ENCODE results near the gene GC. TPM values are rescaled to one million over a fixed set of nuclear protein-coding genes. Genes with fewer than 3 reads are reported as not detected.
"Not testable (repeated sequence)": the region's sequence is repeated elsewhere in the genome, so short reads cannot be mapped to it uniquely, and the experiment has no call there.

Gene GC
- total and polyA plus RNA-seq, 7 donors, result not detected

DNA sequence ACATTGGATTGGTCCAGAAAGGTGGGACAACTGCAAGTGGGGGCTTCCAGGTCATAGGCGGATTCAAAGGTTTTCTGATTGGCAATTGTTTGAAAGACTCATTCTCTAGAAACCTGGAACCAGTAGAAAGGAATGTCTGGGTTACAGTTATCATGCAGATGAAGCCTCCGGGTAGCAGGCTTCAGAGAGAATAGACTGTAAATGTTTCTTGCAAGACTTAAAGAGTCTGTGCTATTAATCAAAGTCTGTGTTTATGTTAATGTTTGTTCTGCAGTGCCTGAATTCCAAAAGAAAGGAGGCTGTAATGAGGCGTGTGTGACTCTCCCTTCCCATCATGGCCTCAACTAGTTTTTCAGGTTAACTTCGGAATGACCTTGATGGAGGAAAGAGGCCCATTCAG, 43.9 kb upstream of the GC start:
- intact Hi-C loops (cut with DNase I), result no loop called here
- no peak for TF ChIP-seq EP300 (IDR thresholded peaks at IDR 0.05)
- TF ChIP-seq POLR2AphosphoS5 (IDR thresholded peaks at IDR 0.05), result no peak
- no peak for TF ChIP-seq POLR2A (IDR thresholded peaks at IDR 0.05)
- TF ChIP-seq CTCF (IDR thresholded peaks at IDR 0.05), result no peak
- Histone ChIP-seq H3K4me1 (no peaks in the 10 kb centered on the region), H3K4me3 (no peak overlapping the region), H3K27me3 (no peaks in the 10 kb centered on the region), H3K9me3 (no peaks in the 10 kb centered on the region), H3K36me3 (no peaks in the 10 kb centered on the region), H3K27ac (no peak overlapping the region)
- DNase-seq, result no peak
- WGBS, 2 donors, result 71 to 82% methylated on average over 4 of the region's 4 CpGs

DNA sequence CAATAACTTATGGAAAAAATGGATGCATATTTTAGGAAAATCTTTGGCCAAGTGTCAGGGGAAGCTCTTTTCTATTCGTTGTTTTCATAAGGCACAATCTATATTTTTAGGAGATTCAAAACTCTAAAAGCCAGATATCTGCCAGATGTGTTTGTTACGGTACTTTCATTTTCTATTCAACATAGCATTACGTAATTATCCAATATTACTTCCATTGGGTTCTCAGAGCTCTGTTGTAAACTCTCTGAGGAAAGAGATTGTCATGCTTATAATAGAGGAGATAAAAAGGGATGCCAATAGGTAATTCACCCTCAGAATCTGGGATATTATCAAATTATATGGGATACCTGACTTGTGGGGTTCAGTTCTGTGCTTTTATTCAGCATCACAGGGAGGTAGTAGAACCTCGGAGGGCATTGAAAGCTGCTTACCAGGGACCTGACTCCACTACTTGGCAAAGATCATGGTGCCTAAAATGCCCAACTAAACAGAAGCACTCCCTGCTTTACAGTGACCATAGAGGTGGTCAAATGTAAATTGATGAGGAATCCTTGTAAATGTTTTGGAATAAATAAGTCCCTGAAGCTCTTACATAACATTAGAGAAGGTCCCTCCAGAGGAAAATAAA, 32.9 kb upstream of the GC start:
- Histone ChIP-seq H3K4me1 (no peaks in the 10 kb centered on the region), H3K9me3 (no peaks in the 10 kb centered on the region), H3K27ac (no peak overlapping the region), H3K4me3 (no peak overlapping the region), H3K36me3 (no peaks in the 10 kb centered on the region), H3K27me3 (no peaks in the 10 kb centered on the region)
- DNase-seq, result no peak
- intact Hi-C loops (cut with DNase I), result no loop called here
- WGBS, 2 donors, result 80 to 85% methylated on average over 4 of the region's 4 CpGs
- no peak for TF ChIP-seq POLR2A (IDR thresholded peaks at IDR 0.05)
- no peak for TF ChIP-seq POLR2AphosphoS5 (IDR thresholded peaks at IDR 0.05)
- TF ChIP-seq CTCF (IDR thresholded peaks at IDR 0.05), result no peak
- no peak for TF ChIP-seq EP300 (IDR thresholded peaks at IDR 0.05)

GRCh38 chr4:71814433-71814832, 30.6 kb upstream of the GC start:
- H3K27ac ChIP-seq, result no peak overlapping the region
- WGBS, 2 donors, result 83 to 85% methylated on average over 2 of the region's 2 CpGs
- H3K9me3 ChIP-seq, result no peaks in the 10 kb centered on the region
- H3K27me3 ChIP-seq, result no peaks in the 10 kb centered on the region
- intact Hi-C loops (cut with DNase I), result no loop called here
- no peak for DNase-seq
- no peaks in the 10 kb centered on the region for H3K4me1 ChIP-seq
- TF ChIP-seq CTCF (IDR thresholded peaks at IDR 0.05) (no peak), POLR2AphosphoS5 (IDR thresholded peaks at IDR 0.05) (no peak), POLR2A (IDR thresholded peaks at IDR 0.05) (no peak), EP300 (IDR thresholded peaks at IDR 0.05) (no peak)
- H3K36me3 ChIP-seq, result no peaks in the 10 kb centered on the region
- H3K4me3 ChIP-seq, result no peak overlapping the region

GRCh38 chr4:71809805-71810204, 25.9 kb upstream of the GC start:
- H3K4me3 ChIP-seq; H3K27ac ChIP-seq; H3K27me3 ChIP-seq; intact Hi-C loops (cut with DNase I); H3K4me1 ChIP-seq; H3K36me3 ChIP-seq; H3K9me3 ChIP-seq; DNase-seq: not testable (repeated sequence)
- WGBS, 2 donors, result 32 to 92% methylated on average over 1 of the region's 1 CpG

DNA sequence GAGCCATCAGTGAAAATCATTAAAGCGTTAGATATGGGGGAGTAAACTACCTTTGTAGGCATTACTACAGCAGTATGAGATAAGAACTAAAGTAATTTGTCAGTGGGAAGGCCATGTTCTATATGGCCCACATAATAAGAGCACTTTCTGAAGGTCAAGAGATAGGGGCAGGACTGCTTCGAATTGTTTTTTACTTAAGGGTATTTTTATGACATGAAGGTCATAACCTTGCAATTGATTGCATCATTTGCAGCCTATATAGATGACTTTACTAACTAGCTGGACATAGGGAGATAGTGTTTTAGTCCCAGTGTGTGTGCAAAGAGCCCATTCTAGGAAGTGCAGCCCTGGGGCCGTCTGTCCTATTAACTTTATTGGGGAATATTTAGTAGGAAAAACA, 23.6 kb upstream of the GC start:
- DNase-seq, result no peak
- 53 to 64% methylated on average over 3 of the region's 3 CpGs for WGBS, 2 donors
- Histone ChIP-seq H3K4me3 (no peak overlapping the region), H3K27ac (no peak overlapping the region), H3K4me1 (no peaks in the 10 kb centered on the region), H3K36me3 (no peaks in the 10 kb centered on the region), H3K27me3 (no peaks in the 10 kb centered on the region), H3K9me3 (no peaks in the 10 kb centered on the region)
- TF ChIP-seq POLR2AphosphoS5 (IDR thresholded peaks at IDR 0.05) (no peak), EP300 (IDR thresholded peaks at IDR 0.05) (no peak), CTCF (IDR thresholded peaks at IDR 0.05) (no peak), POLR2A (IDR thresholded peaks at IDR 0.05) (no peak)
- intact Hi-C loops (cut with DNase I), result no loop called here

DNA sequence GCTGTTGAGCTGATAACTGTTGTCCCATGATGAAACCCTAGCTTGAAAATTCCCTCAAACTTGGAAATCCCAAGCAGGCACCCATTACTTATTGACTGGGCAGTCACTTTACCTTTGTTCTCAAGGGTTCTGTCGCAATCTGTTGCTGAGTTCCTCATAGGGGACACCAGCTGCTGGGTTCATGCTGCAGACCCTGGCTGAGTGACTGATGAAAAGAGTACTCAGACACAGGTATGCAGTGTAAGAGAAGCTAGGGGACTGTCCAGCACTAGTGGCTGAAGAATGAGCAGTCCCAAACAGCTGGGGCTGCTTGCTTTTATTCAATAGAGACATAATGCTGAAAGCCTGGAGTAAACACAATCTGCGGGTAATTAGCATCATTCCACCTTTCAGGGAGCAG, 21.4 kb upstream of the GC start:
- H3K9me3 ChIP-seq; H3K27me3 ChIP-seq; H3K4me3 ChIP-seq; DNase-seq; H3K27ac ChIP-seq; H3K36me3 ChIP-seq; H3K4me1 ChIP-seq; intact Hi-C loops (cut with DNase I): not testable (repeated sequence)
- WGBS, 2 donors, result 27 to 63% methylated on average over 2 of the region's 2 CpGs

DNA sequence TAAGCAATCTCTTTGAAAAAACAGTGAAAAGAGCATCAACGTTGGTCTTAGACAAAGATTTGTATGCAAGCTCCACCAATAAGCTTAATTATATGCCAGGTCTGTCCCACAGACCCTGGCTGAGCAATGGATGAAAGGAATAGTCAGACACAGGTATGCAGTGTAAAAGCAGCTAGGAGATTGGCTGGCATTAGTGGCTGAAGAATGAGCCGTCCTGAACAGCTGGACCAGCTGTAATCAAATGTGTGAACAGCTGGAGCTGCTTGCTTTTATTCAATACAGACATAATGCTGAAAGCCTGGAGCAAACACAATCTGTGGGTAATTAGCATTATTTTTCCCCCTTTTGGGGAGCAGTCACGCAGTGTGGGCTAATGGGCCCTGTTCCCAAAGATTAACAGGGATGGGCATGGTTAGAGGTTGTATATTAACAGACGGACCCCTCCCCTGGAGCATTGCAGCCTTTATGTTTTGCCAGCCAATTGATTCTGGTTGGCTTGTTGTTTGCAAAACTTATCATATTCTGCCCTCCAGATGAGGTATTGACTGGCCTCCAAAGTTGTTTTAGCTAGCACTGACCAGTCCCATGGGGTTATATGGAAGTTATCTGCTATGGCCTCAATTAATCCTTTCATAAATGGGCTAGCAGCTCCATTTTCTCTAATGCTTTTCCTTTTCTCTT, 20.3 kb upstream of the GC start:
- intact Hi-C loops (cut with DNase I); H3K4me3 ChIP-seq; H3K4me1 ChIP-seq: not testable (repeated sequence)

More for the DNA sequence above, 20.3 kb upstream of the GC start:
- not testable (repeated sequence) for H3K27me3 ChIP-seq, H3K36me3 ChIP-seq, DNase-seq, H3K9me3 ChIP-seq, H3K27ac ChIP-seq
- 66 to 69% methylated on average over 4 of the region's 4 CpGs for WGBS, 2 donors

All from sigmoid colon (tissue), 7 donors.